Measurements from ENCODE around the gene EXOC3L4.

- TF ChIP-seq MXI1 (IDR thresholded peaks at IDR 0.05; ENCODE audit: low read depth, low read length): no peak
- TF ChIP-seq CTCF (IDR thresholded peaks at IDR 0.05): peak; percentile 73
Observed at GRCh38 chr14:103141117-103141796, 46.7 kb downstream of the EXOC3L4 start.

Data from SK-N-SH (cell line).